OCI-LY7 (cell line): Measurements from ENCODE around the gene TRPC6. TPM values are rescaled to one million over a fixed set of nuclear protein-coding genes. Genes with fewer than 3 reads are reported as not detected.

Source experiments
- BruUV-seq: library from RNA; stranded (reverse); fragments of 400-500 nt; replicated peaks from 2 replicates; lab custom pipeline; 2021; lab: Mats Ljungman, UMichigan
- CTCF ChIA-PET: fragments of 300-600 bp; sonication (Branson Sonifier 250); formaldehyde crosslinking; loops from one replicate; lab custom pipeline; 2022; ENCODE audit warnings: antibody characterized with exemption; ENCODE audit not compliant: unreplicated experiment; lab: Charles Lee
- POLR2A ChIA-PET: fragments of 300-600 bp; sonication (Branson Sonifier 250); formaldehyde crosslinking; loops from one replicate; lab custom pipeline; 2022; ENCODE audit warnings: antibody characterized with exemption; lab: Charles Lee
- DNase-seq: peaks from one replicate; pipeline ENCODE4 v3.0.0-alpha.2; 2015; ENCODE audit warnings: low spot score
- H2AFZ ChIP-seq: fragments of 200-600 bp; sonication (generic), shearing (Covaris generic); 2 replicates; pipeline ENCODE4 v1.6.1; 2014; ENCODE audit warnings: mild to moderate bottlenecking, antibody characterized with exemption, low read length, moderate library complexity
- H3K27ac ChIP-seq: fragments of 200-600 bp; sonication (generic); 2 replicates; pipeline ENCODE4 v1.5.1; 2014; ENCODE audit warnings: mixed run types, low read depth, mild to moderate bottlenecking, moderate library complexity, low read length, inconsistent platforms; ENCODE audit not compliant: poor library complexity, severe bottlenecking
- H3K36me3 ChIP-seq: fragments of 200-600 bp; sonication (generic); 2 replicates; pipeline ENCODE4 v1.6.1; 2014; ENCODE audit warnings: mild to moderate bottlenecking, antibody characterized with exemption, low read length, moderate library complexity, mixed read lengths; ENCODE audit not compliant: insufficient read depth
- H3K4me1 ChIP-seq: fragments of 200-600 bp; sonication (generic); 2 replicates; pipeline ENCODE4 v1.5.1; 2014; ENCODE audit warnings: mild to moderate bottlenecking, low read length; ENCODE audit not compliant: insufficient read depth, poor library complexity, severe bottlenecking
- H3K4me2 ChIP-seq: fragments of 200-600 bp; sonication (generic); 2 replicates; pipeline ENCODE4 v1.6.1; 2014; ENCODE audit warnings: mild to moderate bottlenecking, low read length
- H3K4me3 ChIP-seq: fragments of 200-600 bp; sonication (generic); 2 replicates; pipeline ENCODE4 v1.5.1; 2014; ENCODE audit warnings: mild to moderate bottlenecking, low read depth, low read length; ENCODE audit not compliant: poor library complexity, severe bottlenecking
- H3K79me2 ChIP-seq: fragments of 200-600 bp; sonication (generic); 2 replicates; pipeline ENCODE4 v1.6.1; 2016; ENCODE audit warnings: low read depth, mild to moderate bottlenecking, low read length, moderate library complexity, mixed read lengths; ENCODE audit not compliant: insufficient read depth
- H3K9me2 ChIP-seq: fragments of 200-600 bp; sonication (generic); 2 replicates; pipeline ENCODE4 v1.6.1; 2016; ENCODE audit warnings: mild to moderate bottlenecking, low read length, mixed read lengths; ENCODE audit not compliant: insufficient read depth
- H3K9me3 ChIP-seq: fragments of 200-600 bp; sonication (generic); 2 replicates; pipeline ENCODE4 v1.6.1; 2014; ENCODE audit warnings: mild to moderate bottlenecking, mixed run types, low read length, mixed read lengths
- H4K20me1 ChIP-seq: fragments of 200-600 bp; sonication (generic); 2 replicates; pipeline ENCODE4 v1.6.1; 2014; ENCODE audit warnings: mild to moderate bottlenecking, antibody characterized with exemption, low read length, moderate library complexity, mixed read lengths; ENCODE audit not compliant: insufficient read depth
- EZH2phosphoT487 ChIP-seq: fragments of 200-600 bp; sonication (generic); IDR thresholded peaks from 2 replicates; pipeline ENCODE4 v1.6.1; 2018; ENCODE audit warnings: low read depth, borderline replicate concordance, mild to moderate bottlenecking, mixed run types, antibody characterized with exemption, low read length, moderate library complexity, mixed read lengths
- intact Hi-C: fragments of 100-400 bp; cut with micrococcal nuclease; formaldehyde crosslinking; loops from one replicate; pipeline ENCODE4 v1.10.0; 2022; ENCODE audit not compliant: unreplicated experiment
- total RNA-seq, 2 experiments: library from RNA; depleted of rRNA in 1 of 2; stranded (reverse); fragments of >200 nt in 1 of 2; shearing (Covaris generic) in 1 of 2; gene quantifications; 2 replicates each; pipeline ENCODE4 v1.2.3, GENCODE V29; 2014 to 2022
- TF ChIP-seq, protein P1 (sequence below): fragments of 200-600 bp; sonication (generic); conservative IDR thresholded peaks from 2 replicates; pipeline ENCODE4 v1.5.1; 2014; ENCODE audit warnings: mild to moderate bottlenecking, antibody characterized with exemption, low read length, moderate library complexity, mixed read lengths

Gene TRPC6
- total RNA-seq, 2 experiments from 2014 or later = not detected

DNA sequence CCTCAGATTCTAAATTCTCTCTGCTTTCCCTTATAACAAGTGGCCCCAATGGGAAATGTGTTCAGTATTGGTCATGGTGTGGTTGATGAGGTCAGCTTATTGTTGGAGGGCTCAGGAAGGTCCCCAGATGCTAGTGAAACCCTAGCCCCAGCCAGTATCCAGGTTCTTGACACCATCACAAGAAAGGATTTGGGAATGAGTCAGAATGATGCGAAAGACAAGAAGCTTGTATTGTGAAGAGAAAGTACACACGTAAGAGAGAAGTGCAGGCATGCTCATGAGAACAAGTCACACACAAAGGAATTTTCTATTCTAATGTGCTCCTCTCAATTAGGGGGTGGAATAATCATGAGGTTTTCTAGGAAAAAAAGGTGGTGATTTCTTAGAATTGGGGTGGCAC, 34.9 kb upstream of the TRPC6 start:
- no peaks in the 10 kb centered on the region for H3K4me1 ChIP-seq
- no peak for DNase-seq
- TF ChIP-seq EZH2phosphoT487 = no peak
- TF ChIP-seq, protein P1, sequence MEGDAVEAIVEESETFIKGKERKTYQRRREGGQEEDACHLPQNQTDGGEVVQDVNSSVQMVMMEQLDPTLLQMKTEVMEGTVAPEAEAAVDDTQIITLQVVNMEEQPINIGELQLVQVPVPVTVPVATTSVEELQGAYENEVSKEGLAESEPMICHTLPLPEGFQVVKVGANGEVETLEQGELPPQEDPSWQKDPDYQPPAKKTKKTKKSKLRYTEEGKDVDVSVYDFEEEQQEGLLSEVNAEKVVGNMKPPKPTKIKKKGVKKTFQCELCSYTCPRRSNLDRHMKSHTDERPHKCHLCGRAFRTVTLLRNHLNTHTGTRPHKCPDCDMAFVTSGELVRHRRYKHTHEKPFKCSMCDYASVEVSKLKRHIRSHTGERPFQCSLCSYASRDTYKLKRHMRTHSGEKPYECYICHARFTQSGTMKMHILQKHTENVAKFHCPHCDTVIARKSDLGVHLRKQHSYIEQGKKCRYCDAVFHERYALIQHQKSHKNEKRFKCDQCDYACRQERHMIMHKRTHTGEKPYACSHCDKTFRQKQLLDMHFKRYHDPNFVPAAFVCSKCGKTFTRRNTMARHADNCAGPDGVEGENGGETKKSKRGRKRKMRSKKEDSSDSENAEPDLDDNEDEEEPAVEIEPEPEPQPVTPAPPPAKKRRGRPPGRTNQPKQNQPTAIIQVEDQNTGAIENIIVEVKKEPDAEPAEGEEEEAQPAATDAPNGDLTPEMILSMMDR = no peak
- no peaks in the 10 kb centered on the region for H3K36me3 ChIP-seq
- no peaks in the 10 kb centered on the region for H3K9me3 ChIP-seq
- no peak overlapping the region for H2AFZ ChIP-seq
- H3K79me2 ChIP-seq = no peaks in the 10 kb centered on the region
- no peaks in the 10 kb centered on the region for H4K20me1 ChIP-seq
- no peak overlapping the region for H3K27ac ChIP-seq
- no peak overlapping the region for H3K4me2 ChIP-seq
- ChIA-PET POLR2A (interaction anchor here (0.8 to 1.5 kb wide), 2 partner anchors 11 to 219 kb away, joined by 3 to 5 read pairs; no protein-coding TSS in a partner anchor), CTCF (no interaction called here)
- no peak overlapping the region for H3K4me3 ChIP-seq
- no peaks in the 10 kb centered on the region for H3K9me2 ChIP-seq
- no TSS peak for BruUV-seq
- intact Hi-C loops = no loop called here

- Histone ChIP-seq H3K9me2 (no peaks in the 10 kb centered on the region), H3K4me2 (no peak overlapping the region), H3K4me3 (no peak overlapping the region), H3K9me3 (no peaks in the 10 kb centered on the region), H3K79me2 (no peaks in the 10 kb centered on the region), H3K36me3 (no peaks in the 10 kb centered on the region), H3K27ac (no peak overlapping the region), H3K4me1 (peaks cover 5% of the 10 kb centered on the region), H4K20me1 (no peaks in the 10 kb centered on the region), H2AFZ (no peak overlapping the region)
- no peak for TF ChIP-seq EZH2phosphoT487
- TF ChIP-seq, protein P1 = no peak
- ChIA-PET POLR2A (interaction anchor here (1.5 kb wide), 1 partner anchor 10 kb away, joined by 3 read pairs; no protein-coding TSS in a partner anchor), CTCF (no interaction called here)
- intact Hi-C loops = no loop called here
- no peak for DNase-seq
- BruUV-seq = no TSS peak
These were observed 34.0 kb upstream of the TRPC6 start for GRCh38 chr11:101617735-101618332.

DNA sequence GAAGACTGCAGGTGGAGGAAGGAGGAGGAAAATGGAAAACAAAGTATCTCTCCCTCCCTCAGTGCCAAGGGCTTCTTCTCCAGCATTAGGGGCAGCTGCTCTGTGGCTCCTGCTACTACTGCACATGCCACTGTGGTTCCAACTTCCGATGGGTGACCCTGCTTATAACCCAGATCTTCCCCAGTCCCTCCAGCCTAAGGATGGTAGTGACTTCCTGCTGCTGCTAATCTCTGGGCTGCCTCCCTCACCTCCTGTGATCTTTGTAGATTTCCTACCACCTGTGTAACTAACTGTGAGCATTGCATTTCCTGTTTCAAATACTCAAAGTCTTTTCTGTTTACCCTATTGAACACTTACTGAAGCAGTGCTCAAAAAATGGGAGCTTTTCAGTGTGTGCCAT, 28.7 kb upstream of the TRPC6 start:
- Histone ChIP-seq H3K9me3 (no peaks in the 10 kb centered on the region), H3K4me1 (peaks cover 22% of the 10 kb centered on the region), H3K27ac (peak overlapping the region; percentile 51), H3K79me2 (no peaks in the 10 kb centered on the region), H3K9me2 (no peaks in the 10 kb centered on the region), H2AFZ (peak overlapping the region; percentile 56), H3K4me3 (no peak overlapping the region), H3K36me3 (no peaks in the 10 kb centered on the region), H4K20me1 (no peaks in the 10 kb centered on the region), H3K4me2 (peak overlapping the region; percentile 51)
- intact Hi-C loops = no loop called here
- TF ChIP-seq, protein P1 = no peak
- no peak for TF ChIP-seq EZH2phosphoT487
- no TSS peak for BruUV-seq
- POLR2A ChIA-PET = interaction anchor here (0.8 to 0.9 kb wide), 2 partner anchors 18 to 59 kb away, joined by 3 to 4 read pairs; no protein-coding TSS in a partner anchor
- peak; percentile 64 for DNase-seq
- CTCF ChIA-PET = no interaction called here
